HG03097 (cell line): ENCODE measurements around the gene OSBPL10.

ENCODE experiments used
- ATAC-seq: cut with Tn5 transposase; IDR thresholded peaks from one replicate; pipeline ENCODE4 v1.9.1; 2021; ENCODE audit not compliant: unreplicated experiment, low FRiP score

The OSBPL10 gene

DNA sequence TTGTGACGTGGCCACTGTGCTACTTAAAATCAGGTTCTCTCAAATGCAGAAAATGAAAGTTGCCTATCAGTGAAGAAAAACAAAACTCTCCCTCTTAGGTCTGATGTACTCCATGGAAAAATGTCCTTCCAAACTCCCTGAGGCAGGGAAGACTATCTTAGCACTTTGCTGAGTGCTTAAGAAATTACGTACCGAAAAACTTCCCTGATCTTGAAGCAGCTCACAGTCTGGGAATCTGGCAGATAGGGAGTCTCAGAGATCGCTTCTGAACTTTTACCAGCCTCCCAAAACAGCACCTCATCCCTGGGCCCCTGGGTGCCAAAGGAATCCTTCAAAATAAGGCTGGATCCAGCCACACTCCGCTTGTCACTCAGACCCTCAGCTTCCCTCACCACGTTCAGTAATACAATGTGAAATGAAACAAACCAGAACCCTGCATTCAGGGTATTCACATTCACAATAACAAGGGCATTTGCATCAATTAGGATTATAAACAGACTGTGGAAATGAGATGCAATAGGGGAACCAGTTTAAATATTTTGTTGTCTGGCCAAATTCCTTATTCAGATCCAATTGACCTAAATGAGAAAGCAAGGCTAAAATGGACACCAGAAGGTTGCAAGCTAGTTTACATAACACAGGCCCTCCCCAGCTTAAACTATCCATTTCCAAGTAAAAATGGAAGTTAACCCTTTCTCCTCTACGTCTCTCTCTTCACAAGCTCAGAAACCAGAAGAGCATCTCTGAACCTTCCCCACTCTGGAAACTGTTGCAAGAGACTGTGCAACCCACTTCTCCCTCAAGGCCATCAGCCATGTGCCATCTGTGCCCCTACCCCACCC lies 20.9 kb downstream of the OSBPL10 start:
- ATAC-seq, result peak; percentile 24

DNA sequence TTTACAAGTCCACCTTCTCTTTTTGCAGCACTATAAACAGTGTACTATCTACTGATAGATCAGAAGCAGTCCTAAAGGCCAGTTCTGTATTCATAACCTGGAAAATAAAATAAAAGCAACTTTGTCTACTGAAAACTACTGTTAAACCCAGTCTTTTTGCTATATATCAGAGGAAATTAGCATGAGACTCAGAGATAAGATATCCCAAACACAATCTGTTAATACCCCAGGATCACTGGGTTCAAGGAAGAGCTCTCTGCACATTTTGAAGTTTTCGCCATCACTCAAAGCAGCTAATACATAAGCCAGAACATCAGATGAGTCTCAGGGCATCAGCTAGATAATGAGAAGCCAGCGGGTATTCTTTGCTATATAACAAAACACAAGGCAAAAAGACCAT lies 21.8 kb downstream of the OSBPL10 start:
- ATAC-seq, result no peak

DNA sequence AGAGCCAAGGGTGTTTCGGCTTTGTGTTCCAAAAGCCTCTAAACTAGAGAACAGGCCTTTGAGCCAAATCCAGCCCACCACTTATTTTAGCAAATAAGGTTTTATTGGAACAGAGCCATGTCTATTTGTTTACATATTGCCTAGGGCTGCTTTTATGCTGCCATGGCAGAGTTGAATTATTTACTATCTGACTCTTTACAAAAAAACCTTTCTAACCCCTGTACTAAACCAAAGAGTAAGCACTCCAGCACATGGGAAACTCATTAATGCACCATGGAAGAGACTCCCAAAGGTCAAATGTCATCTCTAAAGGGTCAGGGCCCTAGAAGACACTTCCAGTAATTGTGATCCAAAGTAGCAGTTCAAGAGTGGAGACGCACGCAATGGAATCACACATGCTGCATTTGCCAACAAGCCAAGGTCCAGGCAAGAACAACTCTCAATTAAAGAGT lies 22.3 kb downstream of the OSBPL10 start:
- ATAC-seq, result no peak

DNA sequence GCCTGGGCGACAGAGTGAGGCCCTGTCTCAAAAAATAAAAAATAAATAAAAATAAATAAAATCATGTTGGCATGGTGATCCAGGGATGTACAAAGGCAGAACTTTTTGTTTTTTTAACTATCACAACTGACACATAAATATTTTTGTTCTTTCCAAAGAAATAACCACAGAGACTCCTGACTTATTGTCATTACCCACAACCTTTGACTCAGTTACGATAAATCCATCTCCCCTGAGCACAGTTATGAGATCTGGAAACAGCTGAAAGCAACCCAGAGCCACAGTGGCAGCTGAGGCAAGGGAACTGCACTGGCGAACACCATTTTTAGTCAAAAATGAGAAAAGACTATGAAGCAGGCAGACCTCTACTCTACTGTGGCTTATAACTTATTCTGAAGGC lies 24.0 kb downstream of the OSBPL10 start:
- no peak for ATAC-seq

DNA sequence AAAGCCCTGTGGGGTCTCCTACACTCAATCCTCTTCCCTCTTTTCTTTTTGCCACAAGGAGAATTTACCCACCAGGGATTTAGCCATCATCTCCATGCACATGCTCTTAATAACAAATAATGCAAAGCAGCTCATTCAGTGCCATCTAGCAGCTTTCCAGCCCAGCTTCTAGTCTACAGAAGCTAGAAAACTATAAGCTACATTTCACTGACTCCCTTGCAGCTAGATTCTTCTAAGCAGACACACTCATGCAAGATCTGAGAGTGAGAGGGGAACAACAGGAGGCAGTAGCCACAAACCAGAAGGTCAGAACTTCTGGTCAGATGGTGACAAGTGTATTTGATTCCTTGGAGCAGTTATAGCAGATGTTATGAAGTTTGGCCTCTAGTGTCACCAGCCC lies 25.5 kb downstream of the OSBPL10 start:
- no peak for ATAC-seq

DNA sequence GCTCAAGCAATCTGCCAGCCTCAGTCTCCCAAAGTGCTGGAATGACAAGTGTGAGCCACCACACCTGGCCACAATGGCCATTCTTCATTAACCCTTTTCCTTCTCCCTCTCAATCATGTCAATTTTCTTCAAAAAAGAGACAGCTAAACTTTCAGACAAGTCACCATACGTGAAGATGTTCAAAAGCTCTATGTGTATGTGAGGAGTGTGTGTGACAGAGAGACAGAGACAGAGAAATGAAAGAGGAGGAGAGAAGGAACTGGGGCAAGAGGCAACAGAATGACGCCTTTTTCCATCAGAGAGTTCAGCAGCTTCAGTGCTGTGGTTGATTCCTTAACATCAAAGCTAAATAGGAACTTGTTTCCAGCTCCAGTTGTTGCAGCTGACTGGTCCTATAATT lies 27.4 kb downstream of the OSBPL10 start:
- no peak for ATAC-seq

DNA sequence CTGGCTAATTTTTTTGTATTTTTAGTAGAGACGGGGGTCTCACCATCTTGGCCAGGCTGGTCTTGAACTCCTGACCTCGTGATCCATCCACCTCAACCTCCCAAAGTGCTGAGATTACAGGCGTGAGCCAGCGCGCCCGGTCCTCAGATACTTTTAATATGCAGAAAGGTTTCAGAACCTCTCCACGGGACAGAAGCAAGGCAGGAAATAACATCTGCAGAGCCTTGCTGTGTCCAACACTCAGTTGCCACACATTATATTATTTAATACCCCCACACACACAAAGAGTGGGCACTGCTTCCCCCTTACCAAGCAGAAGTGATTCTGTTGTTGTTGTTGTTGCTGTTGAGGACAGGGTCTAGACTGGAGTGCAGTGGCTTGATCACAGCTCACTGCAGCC lies 28.0 kb downstream of the OSBPL10 start:
- ATAC-seq, result no peak

DNA sequence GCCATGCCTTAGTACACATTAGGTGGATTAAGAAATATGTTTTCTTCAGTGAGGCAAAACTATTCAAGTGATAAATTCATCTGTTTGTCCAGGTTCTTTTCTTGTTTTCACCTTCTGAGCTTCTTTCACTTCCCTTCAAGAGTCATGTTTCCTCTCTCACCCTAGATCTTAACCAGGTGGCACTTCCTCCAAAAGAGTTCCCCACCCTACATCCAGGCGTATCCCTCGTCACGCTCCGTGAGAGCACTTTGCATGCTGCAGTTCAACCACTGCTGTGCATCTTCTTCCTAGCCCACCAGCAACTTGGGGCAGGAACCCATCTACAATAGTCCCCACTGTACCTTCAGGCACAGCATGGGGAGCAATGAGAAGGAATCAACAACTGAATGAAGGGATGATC lies 28.9 kb downstream of the OSBPL10 start:
- ATAC-seq, result peak; percentile 80

DNA sequence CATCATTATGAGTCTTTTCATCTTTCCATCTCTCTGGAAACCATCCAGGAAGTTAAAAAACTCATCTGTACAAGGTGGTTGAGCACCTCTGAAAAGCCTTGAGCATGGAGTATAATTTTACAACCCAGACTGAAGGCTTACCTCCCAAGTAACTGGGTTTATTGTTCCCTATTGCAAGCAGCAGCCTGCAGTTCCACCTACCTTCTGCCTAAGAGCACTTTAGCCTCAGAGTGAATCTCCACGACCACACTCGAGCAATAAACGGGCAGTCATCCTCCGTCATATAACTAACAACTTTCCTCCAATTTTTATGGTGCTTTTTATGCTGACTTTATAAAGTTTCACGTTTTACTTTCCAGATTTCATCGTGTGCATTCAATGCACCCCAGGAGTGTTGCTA lies 32.8 kb downstream of the OSBPL10 start:
- ATAC-seq, result no peak

DNA sequence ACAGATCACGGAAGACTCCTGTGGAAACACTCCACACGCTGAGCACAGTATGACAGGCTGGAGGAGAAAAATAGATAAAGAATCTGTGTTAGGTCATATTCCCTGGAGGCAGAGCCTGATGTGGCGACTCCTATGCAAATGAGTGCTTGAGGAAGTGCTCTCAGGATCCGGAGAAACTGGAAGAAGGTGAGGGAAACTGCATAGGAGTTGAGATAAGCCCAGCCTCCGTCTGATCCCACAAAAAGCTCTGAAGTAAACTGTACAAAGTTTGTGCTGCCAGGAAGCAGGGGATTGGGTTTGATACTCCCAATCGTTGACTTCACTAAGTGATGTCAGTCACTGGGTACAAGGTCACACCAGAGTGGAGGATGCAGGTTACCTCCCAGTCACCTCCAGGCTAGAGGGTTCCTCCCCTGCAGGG lies 33.4 kb downstream of the OSBPL10 start:
- ATAC-seq, result no peak

DNA sequence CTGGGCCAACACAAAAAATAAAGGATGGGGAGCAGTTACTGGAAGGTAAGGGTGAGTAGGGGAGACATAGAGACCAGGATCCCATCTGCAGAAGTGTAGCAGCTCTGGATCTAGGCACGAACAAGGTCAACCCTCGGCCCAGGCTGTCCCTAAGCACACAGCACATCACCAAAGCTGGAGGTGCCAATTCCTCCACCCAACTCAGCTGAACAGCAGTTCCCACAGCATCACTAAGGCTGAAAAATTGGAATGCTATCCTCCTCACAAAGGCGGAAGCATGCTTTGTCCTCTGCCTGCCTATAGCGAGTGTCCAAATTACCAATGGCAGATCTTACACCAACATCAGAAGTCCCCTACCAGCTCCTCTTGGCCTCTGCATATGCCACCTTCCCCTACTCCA lies 33.9 kb downstream of the OSBPL10 start:
- no peak for ATAC-seq

DNA sequence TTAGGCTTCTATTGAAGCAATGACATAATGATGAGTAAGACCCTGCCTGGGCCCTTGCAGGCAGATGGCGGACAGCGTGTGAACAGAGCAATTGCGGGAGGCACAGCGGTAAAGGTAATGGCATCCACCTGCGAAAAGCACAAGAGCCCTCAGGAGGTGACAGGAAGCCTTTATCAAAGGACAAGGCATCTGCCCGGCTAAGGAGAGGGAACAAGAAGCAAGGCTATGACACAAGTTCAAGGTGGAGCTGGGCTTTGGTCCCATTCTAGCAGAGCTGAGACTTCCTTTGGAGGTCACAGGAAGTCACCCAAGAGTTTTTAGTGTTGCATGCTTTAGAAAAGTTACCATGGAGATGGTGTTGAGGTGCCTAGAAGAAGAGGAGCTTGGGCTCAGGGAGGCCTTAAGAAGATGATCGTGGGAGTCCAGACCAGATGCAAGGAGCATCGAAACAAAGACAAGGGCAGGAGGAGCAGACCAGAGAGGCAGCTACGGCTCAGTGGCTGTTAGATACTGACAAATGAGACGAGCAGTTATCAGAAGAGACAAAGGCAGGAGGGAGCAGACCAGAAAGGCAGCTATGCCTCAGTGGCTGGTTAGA lies 34.5 kb downstream of the OSBPL10 start:
- no peak for ATAC-seq

DNA sequence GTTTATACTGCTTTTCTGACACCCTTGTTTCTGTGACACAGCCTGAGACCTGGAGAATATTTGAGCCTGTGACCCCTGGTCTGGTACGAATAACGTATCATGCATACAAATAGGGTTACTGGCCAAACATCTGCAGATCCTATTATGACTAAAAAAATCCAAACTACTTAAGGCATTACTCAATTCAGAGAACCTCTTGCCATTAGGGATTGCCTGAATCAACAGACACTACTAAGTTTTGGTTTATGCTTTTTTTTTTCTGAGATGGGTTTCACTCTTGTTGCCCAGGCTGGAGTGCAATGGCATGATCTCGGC lies 35.4 kb downstream of the OSBPL10 start:
- ATAC-seq, result no peak

DNA sequence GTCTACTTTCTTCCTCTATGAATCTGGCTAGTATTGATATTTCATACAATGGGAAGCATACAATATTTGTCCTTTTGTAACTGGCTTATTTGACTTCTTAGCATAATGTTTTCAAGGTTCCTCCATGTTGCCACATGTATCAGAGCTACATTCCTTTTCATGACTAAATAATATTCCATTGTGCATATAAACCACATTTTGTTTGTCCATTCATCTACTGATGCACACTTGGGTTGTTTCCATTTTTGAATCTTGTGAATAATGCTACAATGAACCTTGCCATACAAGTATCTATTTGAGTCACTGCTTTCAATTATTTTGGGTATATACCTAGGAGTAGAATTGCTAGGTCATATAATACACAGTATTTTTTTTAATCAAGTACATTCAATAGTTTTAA lies 38.0 kb downstream of the OSBPL10 start:
- ATAC-seq, result no peak

DNA sequence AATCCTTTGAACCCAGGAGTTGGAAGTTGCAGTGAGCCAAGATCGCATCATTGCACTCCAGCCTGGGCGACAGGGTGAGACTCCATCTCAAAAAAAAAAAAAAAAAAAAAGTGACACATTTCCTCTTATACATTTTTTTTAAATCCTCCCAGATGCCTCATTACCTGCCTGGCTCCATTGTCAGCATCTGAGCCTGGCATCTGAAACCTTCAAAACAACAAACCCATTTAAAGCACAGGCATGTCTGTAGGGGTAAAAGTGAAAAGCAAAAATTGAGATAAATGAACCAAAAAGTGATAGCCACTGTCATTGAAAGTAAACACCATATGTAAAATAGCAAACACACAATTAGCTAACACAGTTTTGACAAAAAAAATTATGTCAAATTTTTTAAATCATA lies 38.6 kb downstream of the OSBPL10 start:
- ATAC-seq, result no peak

DNA sequence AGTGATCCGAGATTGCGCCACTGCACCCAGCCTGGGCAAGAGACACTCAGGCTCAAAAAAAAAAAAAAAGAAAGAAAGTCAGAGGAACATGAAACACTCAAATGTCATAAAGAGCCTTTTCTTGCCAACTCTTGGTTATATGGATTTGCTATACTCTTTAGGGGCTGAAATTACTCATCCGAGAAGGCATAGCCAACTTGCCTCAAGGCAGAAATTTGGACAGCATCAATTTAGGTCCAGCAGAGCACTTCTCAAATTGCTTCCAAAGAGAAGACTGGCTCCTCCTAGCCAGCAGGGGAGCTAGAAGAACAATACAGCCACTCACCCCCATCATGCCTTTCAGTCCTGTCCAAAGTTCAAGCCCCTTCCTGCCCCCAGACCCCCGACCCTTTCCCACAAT lies 43.8 kb downstream of the OSBPL10 start:
- ATAC-seq, result no peak

DNA sequence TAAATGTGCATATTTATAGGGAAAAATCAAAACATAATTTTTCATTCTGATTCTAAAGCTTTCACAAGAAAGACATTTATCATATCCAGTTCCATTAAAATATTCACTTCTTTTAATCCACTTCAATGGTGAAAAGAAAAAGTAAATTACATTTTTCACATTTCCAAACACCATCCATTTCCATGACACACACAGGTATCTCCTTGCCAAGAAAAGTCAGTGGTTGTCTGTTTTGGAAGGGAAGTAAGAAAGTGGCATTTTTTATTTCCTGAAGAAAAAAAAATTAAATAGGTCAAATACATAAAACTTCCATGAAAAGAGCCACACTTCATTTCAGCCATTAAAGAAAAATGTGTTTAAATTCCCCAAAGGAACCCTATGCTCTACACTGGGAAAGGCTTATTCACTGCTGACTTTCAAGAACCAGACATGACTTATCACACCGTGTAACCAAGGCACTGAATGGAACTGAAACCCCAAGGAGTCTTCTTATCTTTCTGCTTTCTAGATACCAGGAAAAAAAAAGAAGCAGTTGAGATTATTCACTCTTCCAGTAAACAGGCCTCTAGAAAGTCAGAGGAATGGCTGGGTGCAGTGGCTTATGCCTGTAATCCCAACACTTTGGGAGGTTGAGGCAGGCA lies 44.5 kb downstream of the OSBPL10 start:
- no peak for ATAC-seq

DNA sequence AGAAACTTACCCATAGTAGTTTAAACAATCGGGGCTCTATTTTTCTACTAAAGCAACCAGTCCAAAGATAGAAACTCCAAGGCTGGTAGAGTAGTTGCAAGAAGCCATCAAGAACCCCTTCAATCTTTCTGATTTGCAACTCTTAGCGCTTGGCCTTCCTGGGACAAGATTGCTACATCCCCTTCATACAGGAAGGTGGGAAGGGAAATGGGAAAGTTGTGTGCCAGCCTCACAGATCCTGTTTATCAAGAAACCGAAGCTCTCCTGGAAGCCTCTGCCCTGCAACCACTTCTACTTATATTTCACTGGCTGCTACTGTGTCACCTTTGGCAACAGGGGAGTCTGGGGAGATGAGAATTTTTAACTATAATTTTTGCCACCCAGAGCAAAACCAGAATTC lies 46.2 kb downstream of the OSBPL10 start:
- no peak for ATAC-seq

DNA sequence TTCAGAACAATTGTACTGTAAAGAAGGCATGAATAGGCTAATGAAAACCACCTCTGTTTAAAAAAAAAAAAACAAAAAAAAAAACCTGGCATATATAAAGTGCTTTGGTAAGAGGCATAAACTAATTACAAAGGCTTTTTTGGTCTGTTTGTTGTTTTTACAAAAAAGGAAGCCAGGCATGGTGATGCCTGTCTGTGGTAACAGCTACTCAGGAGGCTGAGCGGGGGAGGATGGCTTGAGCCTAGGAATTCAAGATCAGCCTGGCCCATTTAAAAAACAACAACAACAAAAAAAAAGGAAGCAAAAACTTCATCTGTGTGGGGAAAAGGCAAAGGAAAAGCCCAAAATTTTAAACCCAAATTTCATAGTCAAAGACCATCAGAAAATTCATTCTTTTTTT lies 47.0 kb downstream of the OSBPL10 start:
- no peak for ATAC-seq

DNA sequence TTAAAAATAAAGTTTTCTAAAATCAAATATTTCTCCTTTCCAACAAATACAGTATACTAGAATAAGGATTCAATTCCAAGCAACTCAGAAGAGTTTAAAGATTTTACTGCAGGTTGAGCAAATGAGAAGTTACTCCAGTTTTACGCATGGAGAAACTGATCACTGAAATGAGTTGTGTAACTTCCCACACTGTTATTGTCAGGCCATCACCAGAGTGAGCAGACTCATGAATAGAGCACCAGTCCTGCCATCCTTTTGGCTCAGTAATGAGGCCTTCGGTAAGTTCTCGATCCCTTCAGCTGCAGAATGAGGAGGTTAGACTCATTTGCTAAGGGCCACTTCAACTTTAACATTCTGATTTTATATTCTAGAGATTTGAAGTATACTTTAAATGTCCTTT lies 48.1 kb downstream of the OSBPL10 start:
- ATAC-seq, result no peak

DNA sequence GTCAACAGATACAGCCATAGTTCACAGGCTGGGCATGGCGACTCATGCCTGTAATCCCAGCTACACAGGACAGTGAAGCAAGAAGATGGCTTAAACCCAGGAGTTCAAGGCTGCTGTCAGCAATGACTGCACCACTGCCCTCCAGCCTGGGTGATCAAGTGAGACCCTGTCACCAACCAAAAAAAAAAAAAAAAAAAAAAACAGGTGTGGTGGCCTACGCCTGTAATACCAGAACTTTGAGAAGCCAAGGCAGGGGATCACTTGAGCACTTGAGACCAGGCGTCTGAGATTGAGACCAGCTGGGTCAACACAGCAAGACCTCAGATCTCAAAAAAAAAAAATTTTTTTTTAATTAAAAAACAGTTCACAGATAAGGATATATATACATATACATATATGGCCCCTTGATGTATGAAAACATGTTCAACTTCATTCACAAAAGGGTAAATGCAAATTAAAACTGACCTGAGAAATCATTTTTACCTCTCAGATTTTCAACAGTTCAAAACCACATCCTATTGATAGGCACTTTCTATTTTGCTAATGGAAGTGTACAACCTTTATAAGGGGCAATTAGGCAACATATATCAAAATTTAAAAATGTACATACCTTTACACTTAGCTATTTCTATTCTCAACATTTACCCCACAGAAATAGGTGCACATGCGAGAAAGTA lies 51.1 kb downstream of the OSBPL10 start:
- ATAC-seq, result no peak
